ENCODE data around the gene MRPL12.

The MRPL12 gene

DNA sequence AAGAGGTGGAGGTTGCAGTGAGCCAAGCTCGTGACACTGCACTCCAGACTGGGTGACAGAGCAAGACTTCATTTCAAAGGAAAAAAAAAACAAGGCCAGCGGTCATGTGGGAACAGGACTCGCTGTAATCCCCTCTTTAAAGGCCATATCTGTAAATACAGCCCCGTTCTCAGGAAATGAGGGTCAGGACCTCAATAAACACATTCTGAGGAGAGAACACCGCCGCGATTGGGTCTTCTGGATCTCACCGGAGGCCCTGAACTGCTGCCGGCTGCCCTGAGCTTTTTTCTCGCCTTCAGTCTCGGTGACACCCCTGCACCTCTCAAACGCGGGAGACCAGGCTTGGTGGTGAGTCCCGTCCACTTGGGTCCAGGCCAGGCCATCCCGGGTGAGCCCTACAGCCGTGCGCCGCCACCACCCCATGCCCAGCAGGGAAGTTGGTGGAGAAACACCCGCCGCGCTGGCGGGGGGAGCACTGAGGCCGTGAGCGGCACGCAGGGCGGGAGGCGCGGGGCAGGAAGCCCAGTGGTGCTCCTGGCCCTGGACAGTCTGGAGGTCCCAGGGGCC, 37.3 kb downstream of the MRPL12 start:
- DNase-seq (ENCODE audit: low spot score) = no peak

DNA sequence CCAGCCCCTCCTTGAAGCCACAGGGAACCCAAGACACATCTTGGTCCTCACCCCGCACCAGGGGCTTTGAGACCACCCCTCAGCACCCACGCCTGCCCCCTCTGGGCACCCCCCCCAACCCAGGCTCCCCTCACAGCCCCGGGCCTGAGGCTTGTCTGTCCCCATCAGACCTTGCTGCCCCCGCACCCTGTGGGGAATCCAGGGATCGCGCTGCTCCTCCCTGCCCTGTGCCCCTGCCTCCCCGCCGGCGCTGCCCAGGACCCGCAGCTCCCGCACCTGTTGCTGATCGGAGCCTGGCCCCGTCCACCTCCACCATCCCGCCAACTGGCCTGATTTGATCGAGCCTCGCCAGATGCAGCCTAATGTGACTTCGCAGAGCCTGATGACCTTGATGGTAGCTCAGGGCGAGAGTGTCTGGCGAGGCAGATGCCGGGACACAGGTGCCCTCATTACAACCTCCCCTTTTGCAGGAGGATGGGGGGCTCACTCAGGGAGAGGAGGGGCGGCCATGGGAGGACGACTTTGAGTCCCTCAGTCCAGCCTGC, 38.0 kb downstream of the MRPL12 start:
- DNase-seq (ENCODE audit: low spot score) = no peak

DNA sequence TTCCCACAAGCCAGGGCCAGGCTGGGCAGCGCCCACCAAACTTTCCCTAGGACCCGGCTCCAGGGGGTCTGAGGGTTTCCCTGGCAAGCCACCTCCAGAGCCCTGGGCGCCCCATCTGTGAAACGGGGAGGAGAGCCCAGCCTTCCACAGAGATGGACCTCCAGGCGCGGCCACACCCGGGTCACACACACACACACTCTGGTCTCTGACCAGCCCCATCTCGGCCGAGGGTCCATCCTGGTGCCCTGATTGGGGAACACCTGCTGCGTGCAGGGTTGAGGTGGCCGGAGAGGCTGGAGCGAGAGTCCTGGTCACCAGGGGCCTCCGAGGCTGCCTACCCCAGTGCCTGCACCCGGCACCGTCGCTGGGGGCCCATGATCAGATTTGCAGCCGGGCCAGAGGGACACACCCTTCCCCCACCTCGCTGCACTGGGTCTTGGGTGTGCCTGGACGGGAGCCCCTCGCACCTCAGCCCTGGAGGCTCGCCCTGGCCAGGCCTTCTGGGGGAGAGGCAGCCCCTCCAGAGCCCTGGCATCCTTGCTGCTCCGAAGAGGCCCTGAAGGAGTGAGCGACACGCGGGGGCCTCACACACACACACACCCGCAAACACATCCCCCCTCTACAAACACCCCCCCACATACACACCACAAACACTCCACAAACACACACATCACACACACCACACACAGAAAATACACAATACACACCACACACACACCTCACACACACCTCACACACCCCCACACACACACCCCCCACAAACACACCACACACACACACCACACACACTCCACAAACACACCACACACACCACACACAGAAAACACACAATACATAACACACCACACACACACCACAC, 38.7 kb downstream of the MRPL12 start:
- no peak for DNase-seq (ENCODE audit: low spot score)
